IMR-90 (cell line): Measurements from ENCODE around the gene ADAM12. TPM values are rescaled to one million over a fixed set of nuclear protein-coding genes. Genes with fewer than 3 reads are reported as not detected.

ENCODE experiments used
- ATAC-seq: fragments of 200-7000 bp; cut with Tn5 transposase; 2 replicates; pipeline ENCODE4 v1.9.1; 2020; ENCODE audit warnings: low read depth, mild to moderate bottlenecking, moderate library complexity
- BruUV-seq: library from RNA; stranded (reverse); fragments of 400-500 nt; replicated peaks from 2 replicates; lab custom pipeline; 2021; lab: Mats Ljungman, UMichigan
- CTCF ChIA-PET: fragments of 300-600 bp; formaldehyde crosslinking; extraction: SDS; loops from one replicate; lab custom pipeline; 2021; ENCODE audit warnings: antibody characterized with exemption; lab: Yijun Ruan, JAX
- POLR2A ChIA-PET: fragments of 300-600 bp; sonication (Branson Sonifier 250); formaldehyde crosslinking; loops from one replicate; lab custom pipeline; 2022; ENCODE audit warnings: antibody characterized with exemption; ENCODE audit not compliant: unreplicated experiment; lab: Charles Lee
- DNase-seq: peaks from one replicate; pipeline ENCODE4 v3.0.0; 2013
- H2AFZ ChIP-seq: replicated peaks from 2 replicates; pipeline ENCODE3; 2013; ENCODE audit warnings: low read length, mild to moderate bottlenecking; ENCODE audit not compliant: poor library complexity
- H2AK5ac ChIP-seq: 2 replicates; pipeline ENCODE4 v1.6.1; 2013; ENCODE audit warnings: low read depth, low read length, inconsistent platforms
- H2AK9ac ChIP-seq: replicated peaks from 2 replicates; pipeline ENCODE3; 2013; ENCODE audit warnings: mild to moderate bottlenecking, low read depth, low read length, moderate library complexity; ENCODE audit not compliant: poor library complexity
- H2BK120ac ChIP-seq: 2 replicates; pipeline ENCODE4 v1.6.1; 2013; ENCODE audit warnings: low read depth, low read length, inconsistent platforms
- H2BK15ac ChIP-seq: 3 replicates; pipeline ENCODE4 v1.6.1; 2013; ENCODE audit warnings: low read depth, low read length, inconsistent platforms
- H2BK20ac ChIP-seq: 2 replicates; pipeline ENCODE4 v1.6.1; 2013; ENCODE audit warnings: low read depth, mild to moderate bottlenecking, inconsistent platforms, low read length, moderate library complexity
- H2BK5ac ChIP-seq: 2 replicates; pipeline ENCODE4 v1.6.1; 2013; ENCODE audit warnings: mild to moderate bottlenecking, low read depth, low read length, inconsistent platforms; ENCODE audit not compliant: poor library complexity, severe bottlenecking
- H3K14ac ChIP-seq: replicated peaks from 2 replicates; pipeline ENCODE4 v1.6.1; 2013; ENCODE audit warnings: low read depth, low read length, inconsistent platforms
- H3K18ac ChIP-seq: 2 replicates; pipeline ENCODE4 v1.6.1; 2013; ENCODE audit warnings: low read depth, low read length, control low read depth
- H3K23ac ChIP-seq: 2 replicates; pipeline ENCODE4 v1.6.1; 2013; ENCODE audit warnings: low read depth, low read length, inconsistent platforms
- H3K27ac ChIP-seq: 2 replicates; pipeline ENCODE4 v1.5.1; 2013; ENCODE audit warnings: mild to moderate bottlenecking, control low read depth, low read length; ENCODE audit not compliant: insufficient read depth
- H3K27me3 ChIP-seq: 2 replicates; pipeline ENCODE4 v1.6.1; 2013; ENCODE audit warnings: low read length; ENCODE audit not compliant: control insufficient read depth, insufficient read depth
- H3K36me3 ChIP-seq: 2 replicates; pipeline ENCODE4 v1.6.1; 2013; ENCODE audit warnings: low read length, mixed read lengths; ENCODE audit not compliant: control insufficient read depth, insufficient read depth
- H3K4ac ChIP-seq: 2 replicates; pipeline ENCODE4 v1.6.1; 2013; ENCODE audit warnings: low read depth, low read length, inconsistent platforms
- H3K4me1 ChIP-seq: 2 replicates; pipeline ENCODE4 v1.6.1; 2013; ENCODE audit warnings: low read length, mixed read lengths; ENCODE audit not compliant: control insufficient read depth, insufficient read depth
- H3K4me2 ChIP-seq: 2 replicates; pipeline ENCODE4 v1.6.1; 2013; ENCODE audit warnings: low read depth, mild to moderate bottlenecking, control low read depth, low read length, moderate library complexity
- H3K4me3 ChIP-seq: 2 replicates; pipeline ENCODE4 v1.5.1; 2013; ENCODE audit warnings: low read depth, mild to moderate bottlenecking, control low read depth, low read length, moderate library complexity; ENCODE audit not compliant: insufficient read depth
- H3K56ac ChIP-seq: 2 replicates; pipeline ENCODE4 v1.6.1; 2013; ENCODE audit warnings: low read length, inconsistent platforms; ENCODE audit not compliant: insufficient read depth; ENCODE audit errors: extremely low read depth
- H3K79me1 ChIP-seq, 2 experiments: 2 replicates each; pipeline ENCODE4 v1.6.1; 2013; ENCODE audit warnings: low read length in 2 of 2, inconsistent platforms in 1 of 2, low read depth in 1 of 2
- H3K9ac ChIP-seq: 2 replicates; pipeline ENCODE4 v1.6.1; 2013; ENCODE audit warnings: low read depth, low read length, control low read depth
- H3K9me1 ChIP-seq: 2 replicates; pipeline ENCODE4 v1.6.1; 2013; ENCODE audit warnings: low read length, inconsistent platforms; ENCODE audit not compliant: insufficient read depth
- H3K9me3 ChIP-seq: 2 replicates; pipeline ENCODE4 v1.6.1; 2013; ENCODE audit warnings: low read length; ENCODE audit not compliant: control insufficient read depth, insufficient read depth
- H4K20me1 ChIP-seq: 2 replicates; pipeline ENCODE4 v1.6.1; 2013; ENCODE audit warnings: low read length, inconsistent platforms; ENCODE audit not compliant: insufficient read depth
- H4K5ac ChIP-seq: 2 replicates; pipeline ENCODE4 v1.6.1; 2013; ENCODE audit warnings: mild to moderate bottlenecking, low read depth, low read length, control low read depth
- H4K8ac ChIP-seq, 2 experiments: 2 replicates each; pipeline ENCODE4 v1.6.1; 2013; ENCODE audit warnings: low read depth in 2 of 2, low read length in 2 of 2, control low read depth in 1 of 2, inconsistent platforms in 1 of 2
- H4K91ac ChIP-seq: 2 replicates; pipeline ENCODE4 v1.6.1; 2013; ENCODE audit warnings: low read depth, low read length, inconsistent platforms; ENCODE audit not compliant: insufficient read depth
- BHLHE40 ChIP-seq: fragments of 150-350 bp; IDR thresholded peaks from 2 replicates; pipeline ENCODE4 v1.6.1; 2016; ENCODE audit warnings: mild to moderate bottlenecking, low read depth, low read length
- CEBPB ChIP-seq: IDR thresholded peaks from 2 replicates; pipeline ENCODE4 v1.6.1; 2012; ENCODE audit warnings: low read depth, low read length, improper control_type of control experiment
- CHD1 ChIP-seq: IDR thresholded peaks from 2 replicates; pipeline ENCODE4 v1.6.1; 2012; ENCODE audit warnings: low read depth, low read length, improper control_type of control experiment
- CTCF ChIP-seq: conservative IDR thresholded peaks from 2 replicates; pipeline ENCODE4 v1.5.1; 2012; ENCODE audit warnings: mild to moderate bottlenecking, low read depth, low read length, improper control_type of control experiment
- ELK1 ChIP-seq: fragments of 150-350 bp; IDR thresholded peaks from 2 replicates; pipeline ENCODE4 v1.6.1; 2016; ENCODE audit warnings: low read depth, mild to moderate bottlenecking, low read length, moderate library complexity, borderline replicate concordance
- FOS ChIP-seq: fragments of 150-350 bp; IDR thresholded peaks from 2 replicates; pipeline ENCODE4 v1.6.1; 2016; ENCODE audit warnings: low read depth, low read length
- MAFK ChIP-seq: IDR thresholded peaks from 2 replicates; pipeline ENCODE4 v1.6.1; 2012; ENCODE audit warnings: low read depth, low read length, improper control_type of control experiment
- MAZ ChIP-seq: IDR thresholded peaks from 2 replicates; pipeline ENCODE4 v1.6.1; 2012; ENCODE audit warnings: low read depth, mild to moderate bottlenecking, low read length, improper control_type of control experiment, moderate library complexity, borderline replicate concordance
- MXI1 ChIP-seq: IDR thresholded peaks from 2 replicates; pipeline ENCODE4 v1.6.1; 2012; ENCODE audit warnings: low read depth, mild to moderate bottlenecking, low read length, moderate library complexity, borderline replicate concordance
- NFE2L2 ChIP-seq: fragments of 150-350 bp; IDR thresholded peaks from 2 replicates; pipeline ENCODE4 v1.6.1; 2016; ENCODE audit warnings: low read depth, mild to moderate bottlenecking, low read length
- POLR2A ChIP-seq: IDR thresholded peaks from 2 replicates; pipeline ENCODE4 v1.6.1; 2012; ENCODE audit warnings: mild to moderate bottlenecking, low read depth, low read length
- RAD21 ChIP-seq: IDR thresholded peaks from 2 replicates; pipeline ENCODE4 v1.6.1; 2012; ENCODE audit warnings: low read length, improper control_type of control experiment
- RCOR1 ChIP-seq: IDR thresholded peaks from 2 replicates; pipeline ENCODE4 v1.6.1; 2012; ENCODE audit warnings: mild to moderate bottlenecking, low read length, improper control_type of control experiment; ENCODE audit not compliant: insufficient replicate concordance
- RFX5 ChIP-seq: IDR thresholded peaks from 2 replicates; pipeline ENCODE4 v1.8.0; 2012; ENCODE audit warnings: low read depth, mild to moderate bottlenecking, low read length, moderate library complexity
- SMC3 ChIP-seq: fragments of 150-350 bp; IDR thresholded peaks from 2 replicates; pipeline ENCODE4 v1.6.1; 2016; ENCODE audit warnings: low read depth, mild to moderate bottlenecking, antibody characterized with exemption, low read length, moderate library complexity
- WGBS, 2 experiments: methylation state at CpG; one replicate each; pipeline versions ENCODE4 v1.1.5 to v1.1.7; 2013; ENCODE audit warnings: missing lambda C conversion rate in 2 of 2; ENCODE audit not compliant: insufficient read length in 1 of 2; ENCODE audit errors: extremely low coverage in 2 of 2; 5-methylcytosine and 5-hydroxymethylcytosine counted together
- dilution Hi-C: fragments of 300-500 bp; cut with HindIII; formaldehyde crosslinking; loops from one replicate; pipeline ENCODE4 v1.14.3; 2018; ENCODE audit warnings: low sequenced_read_pairs; ENCODE audit not compliant: unreplicated experiment
- in situ Hi-C: fragments of 300-500 bp; cut with MboI; formaldehyde crosslinking; loops from 3 replicates; pipeline ENCODE4 v1.14.3; 2019; ENCODE audit warnings: low sequenced_read_pairs, inconsistent platforms, mixed read lengths
- intact Hi-C: fragments of 100-400 bp; cut with micrococcal nuclease; formaldehyde crosslinking; loops from 2 replicates; pipeline ENCODE4 v1.10.0; 2022
- polyA plus RNA-seq, 3 experiments: library from polyadenylated mRNA; depleted of rRNA; stranded (reverse); fragments of >200 nt; gene quantifications; 2 replicates each; pipeline ENCODE4 v1.2.3, GENCODE V29; 2012; ENCODE audit warnings: low replicate concordance in 1 of 3
- total RNA-seq: library from RNA; depleted of rRNA; stranded (reverse); fragments of >200 nt; gene quantifications from 2 replicates; pipeline ENCODE4 v1.2.3, GENCODE V29; 2012
- TF ChIP-seq, protein P1 (sequence below): fragments of 150-350 bp; IDR thresholded peaks from 2 replicates; pipeline ENCODE4 v1.6.1; 2017; ENCODE audit warnings: mild to moderate bottlenecking, antibody characterized with exemption, low read length, low read depth

ADAM12 gene
- total and polyA plus RNA-seq, 2 of the 4 experiments (the other 2 are of a cell fraction), result 9.6 to 10.2 TPM

- H3K18ac ChIP-seq, result no peak overlapping the region
- H2BK20ac ChIP-seq, result no peak overlapping the region
- no peaks in the 10 kb centered on the region for H3K79me1 ChIP-seq
- DNase-seq (no peak), ATAC-seq (no peak)
- H3K4me3 ChIP-seq, result no peak overlapping the region
- in situ Hi-C loops (no loop called here), dilution Hi-C loops (no loop called here), intact Hi-C loops (no loop called here)
- WGBS, 2 experiments, result no CpG with 5 or more reads among the region's 3 CpGs
- no TSS peak for BruUV-seq
- no peak overlapping the region for H3K27ac ChIP-seq
- no peak overlapping the region for H2BK5ac ChIP-seq
- H2AFZ ChIP-seq, result no peak overlapping the region
- TF ChIP-seq ELK1 (no peak), MXI1 (no peak), POLR2A (no peak), RFX5 (no peak), CEBPB (no peak), FOS (no peak), BHLHE40 (no peak), NFE2L2 (no peak), MAZ (no peak), RAD21 (no peak), SMC3 (no peak), RCOR1 (no peak), MAFK (no peak), CTCF (no peak), CHD1 (no peak)
- TF ChIP-seq, protein P1, sequence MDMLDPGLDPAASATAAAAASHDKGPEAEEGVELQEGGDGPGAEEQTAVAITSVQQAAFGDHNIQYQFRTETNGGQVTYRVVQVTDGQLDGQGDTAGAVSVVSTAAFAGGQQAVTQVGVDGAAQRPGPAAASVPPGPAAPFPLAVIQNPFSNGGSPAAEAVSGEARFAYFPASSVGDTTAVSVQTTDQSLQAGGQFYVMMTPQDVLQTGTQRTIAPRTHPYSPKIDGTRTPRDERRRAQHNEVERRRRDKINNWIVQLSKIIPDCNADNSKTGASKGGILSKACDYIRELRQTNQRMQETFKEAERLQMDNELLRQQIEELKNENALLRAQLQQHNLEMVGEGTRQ, result no peak
- no peak overlapping the region for H2AK5ac ChIP-seq
- no peak overlapping the region for H2BK15ac ChIP-seq
- peaks cover 31% of the 10 kb centered on the region for H3K27me3 ChIP-seq
- H3K14ac ChIP-seq, result no peak overlapping the region
- peaks cover 3% of the 10 kb centered on the region; the same call in 1 of the 2 replicates for H3K9me3 ChIP-seq
- H2AK9ac ChIP-seq, result no peak overlapping the region
- H3K9me1 ChIP-seq, result no peaks in the 10 kb centered on the region
- ChIA-PET POLR2A (no interaction called here), CTCF (no interaction called here)
- H3K4ac ChIP-seq, result no peak overlapping the region
- peaks cover 9% of the 10 kb centered on the region for H3K4me1 ChIP-seq
- H3K56ac ChIP-seq, result no peak overlapping the region
- no peaks in the 10 kb centered on the region; the same call in 1 of the 2 replicates for H3K36me3 ChIP-seq
- no peak overlapping the region for H3K9ac ChIP-seq
- no peak overlapping the region for H2BK120ac ChIP-seq
- H4K91ac ChIP-seq, result no peak overlapping the region
- H4K5ac ChIP-seq, result no peak overlapping the region
- no peak overlapping the region for H3K23ac ChIP-seq
- no peak overlapping the region for H3K4me2 ChIP-seq
- no peak overlapping the region for H4K8ac ChIP-seq
- H4K20me1 ChIP-seq, result peaks cover 8% of the 10 kb centered on the region
Observed at GRCh38 chr10:126016882-126017281, 371.4 kb downstream of the ADAM12 start.
